COR-L47 (cell line): ENCODE data around the gene NHS.
"Not testable (repeated sequence)": the region's sequence is repeated elsewhere in the genome, so short reads cannot be mapped to it uniquely, and the experiment has no call there.

Source experiments
- DNase-seq: peaks from one replicate; lab custom pipeline; 2025; lab: John Stamatoyannopoulos, UW

NHS gene

DNA sequence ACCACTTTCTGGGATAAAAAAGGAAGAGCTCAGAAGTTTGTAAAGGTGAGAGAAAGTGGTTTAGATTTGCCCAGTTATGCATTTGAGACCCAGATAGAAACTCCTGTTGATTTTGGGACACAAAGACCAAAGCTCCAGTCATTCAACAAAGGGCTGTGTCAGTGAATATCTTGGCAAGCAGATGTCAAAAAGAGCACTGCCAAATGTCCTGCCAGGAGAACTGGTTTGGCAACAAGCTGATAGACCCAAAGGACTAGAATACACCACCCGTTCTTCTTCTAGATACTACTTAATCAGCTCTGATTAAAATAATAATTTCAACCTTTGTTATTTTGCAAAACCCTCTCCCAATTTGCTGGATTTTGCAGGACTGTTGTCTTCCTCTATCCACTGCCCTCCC lies 121.4 kb downstream of the NHS start:
- DNase-seq = no peak

DNA sequence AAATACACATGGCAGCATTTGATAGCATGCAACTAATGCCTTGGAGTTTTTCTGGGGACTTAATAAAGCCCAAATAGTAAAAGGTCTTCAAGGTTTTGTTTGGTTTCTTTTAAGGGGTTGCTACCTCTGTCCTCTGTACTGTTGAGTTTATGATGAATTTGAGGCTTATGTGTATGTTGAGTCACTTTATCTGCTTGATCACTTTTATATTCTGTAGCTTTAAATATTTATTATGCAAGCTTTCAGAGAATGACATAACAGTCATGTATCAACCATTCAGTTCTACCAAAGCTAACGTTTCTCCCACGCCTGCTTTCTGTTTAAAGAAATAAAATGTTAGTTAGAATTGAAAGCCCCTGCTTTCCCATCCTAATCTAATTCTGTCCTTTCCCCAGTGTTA lies 122.2 kb downstream of the NHS start:
- no peak for DNase-seq

DNA sequence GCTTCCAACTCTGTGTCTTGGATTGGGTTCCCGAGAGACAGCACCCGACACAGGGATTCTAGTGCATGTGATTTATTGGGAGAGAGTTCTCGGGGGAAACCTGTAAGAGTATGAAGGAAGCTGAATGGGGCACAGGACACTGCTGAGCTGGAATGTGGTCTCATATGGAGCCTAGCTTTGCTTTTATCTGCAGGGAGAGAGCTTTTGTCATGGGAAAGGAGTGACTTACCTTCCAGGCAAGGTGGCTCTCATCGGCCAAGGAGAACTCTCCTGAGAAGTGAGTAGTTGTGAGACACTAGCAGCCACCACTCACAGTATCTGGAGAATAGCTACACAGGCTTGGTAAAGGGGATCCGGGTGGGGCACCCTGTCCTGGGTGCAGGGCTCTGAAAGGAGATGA lies 124.5 kb downstream of the NHS start:
- no peak for DNase-seq

DNA sequence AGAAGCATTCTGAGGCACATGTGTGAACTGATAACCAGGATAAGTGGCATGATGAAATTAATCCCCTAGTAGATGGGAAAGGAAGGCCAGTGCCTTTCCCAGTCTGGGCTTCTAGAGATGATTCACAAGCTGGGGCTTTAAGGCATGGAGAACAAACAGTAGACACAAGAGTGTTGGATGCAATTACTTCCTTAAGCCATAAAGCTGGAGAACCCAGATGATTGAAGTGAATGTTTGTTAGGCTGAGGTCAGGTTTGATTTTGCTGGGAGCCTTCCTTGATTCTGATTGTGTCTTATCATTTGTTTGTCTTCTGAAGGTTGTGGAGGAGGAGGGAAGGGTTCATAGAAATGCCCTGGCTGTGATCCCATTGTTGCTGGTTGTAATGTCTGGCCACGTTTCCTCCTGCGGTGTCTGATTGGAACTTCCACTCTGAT lies 125.2 kb downstream of the NHS start:
- DNase-seq = no peak

DNA sequence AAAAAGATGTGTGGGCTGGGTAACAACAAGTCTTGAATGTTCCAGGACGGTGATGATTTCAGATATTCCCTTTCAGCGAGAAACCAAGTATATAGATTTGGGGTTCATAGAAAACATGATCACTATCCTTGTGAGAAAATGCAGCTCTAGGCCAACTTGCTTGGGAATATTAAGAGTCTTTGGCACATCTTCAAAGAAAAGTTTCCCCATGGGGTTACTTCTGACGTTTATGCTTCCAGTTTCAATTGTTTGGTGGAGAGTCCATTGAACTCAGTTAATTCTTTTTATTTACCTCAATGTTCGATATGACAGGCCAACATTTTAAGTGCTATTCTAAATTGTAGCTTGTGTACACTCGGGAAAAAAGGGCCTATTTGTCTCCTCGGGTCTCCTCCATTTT lies 126.7 kb downstream of the NHS start:
- DNase-seq = no peak

DNA sequence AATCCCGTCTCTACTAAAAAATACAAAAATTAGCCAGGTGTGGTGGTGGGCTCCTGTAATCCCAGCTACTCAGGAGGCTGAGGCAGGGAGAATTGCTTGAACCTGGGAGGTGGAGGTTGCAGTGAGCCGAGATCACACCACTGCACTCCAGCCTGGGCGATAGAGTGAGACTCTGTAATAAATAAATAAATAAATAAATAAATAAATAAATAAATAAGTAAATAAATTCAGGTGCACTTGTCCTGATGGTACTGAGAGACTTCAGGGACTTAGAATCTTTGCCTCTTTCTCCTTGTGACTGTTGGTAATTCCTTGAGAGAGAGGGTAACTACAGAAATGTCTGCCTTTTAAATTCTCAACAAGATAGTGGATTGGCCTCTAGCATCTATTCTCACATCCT lies 131.4 kb downstream of the NHS start:
- not testable (repeated sequence) for DNase-seq

DNA sequence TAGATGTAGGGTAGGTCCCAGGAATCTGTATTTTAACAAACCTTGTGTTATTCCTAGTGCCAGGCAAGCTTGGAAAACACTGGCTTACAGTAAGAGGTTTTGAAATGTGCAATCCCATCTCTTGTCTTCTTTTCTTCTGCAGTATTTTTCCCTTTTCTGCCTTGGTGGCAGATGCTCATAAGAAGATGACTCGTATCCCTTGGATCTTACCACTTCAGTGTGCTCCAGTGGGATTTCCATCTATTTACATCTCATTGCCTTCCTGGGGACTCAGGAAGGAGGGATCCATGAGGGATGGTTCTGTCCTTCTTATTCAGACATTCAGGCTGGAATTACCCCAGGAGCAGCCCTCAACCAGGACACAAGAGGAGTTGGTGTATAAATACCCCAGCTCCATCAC lies 136.6 kb downstream of the NHS start:
- no peak for DNase-seq

DNA sequence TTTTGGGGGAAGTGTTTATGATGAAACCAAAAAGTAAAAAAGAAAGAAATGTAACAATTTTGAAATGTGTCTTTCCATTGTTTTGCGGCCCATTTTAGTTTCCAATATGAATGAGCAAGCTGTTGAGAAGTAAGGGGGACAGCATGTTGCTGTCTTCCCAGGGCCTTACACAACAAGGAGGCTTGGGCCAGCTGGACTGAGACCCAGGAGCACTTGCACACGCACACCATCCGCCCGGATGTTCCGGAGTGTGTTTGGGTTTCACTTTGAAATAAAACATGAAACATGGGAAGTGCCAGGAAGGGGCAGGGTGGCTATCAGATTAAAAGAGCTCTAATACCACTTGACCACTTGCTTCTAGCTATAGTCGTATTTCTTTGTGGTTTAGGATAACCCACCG lies 144.4 kb downstream of the NHS start:
- DNase-seq = no peak

DNA sequence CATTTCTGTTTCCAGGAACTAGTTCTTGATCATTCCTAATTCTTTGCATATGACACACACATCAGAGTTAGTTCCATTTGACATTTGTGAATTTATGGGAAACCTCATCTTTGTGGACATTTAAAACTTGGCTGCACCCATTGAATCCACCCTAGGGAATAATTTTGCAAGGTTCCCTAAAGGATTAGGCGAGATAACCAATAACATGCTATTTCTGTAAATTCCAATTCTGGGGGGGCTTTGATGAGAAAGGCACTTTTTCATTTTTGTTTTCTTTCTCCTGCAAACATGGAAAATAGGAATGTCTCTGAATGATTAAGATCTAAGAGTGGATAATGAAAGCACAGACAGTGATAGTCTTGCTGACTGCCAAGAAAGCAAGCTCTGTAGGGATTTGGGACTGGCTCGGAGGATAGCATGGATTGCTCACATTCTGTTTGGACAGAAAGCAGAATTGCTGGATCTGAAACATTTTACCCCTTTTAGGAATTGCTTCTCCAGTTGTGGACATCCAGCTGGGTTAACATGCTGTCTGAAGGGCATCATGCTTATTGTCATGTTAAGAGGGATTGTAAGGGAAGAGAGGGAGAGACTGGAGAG lies 145.1 kb downstream of the NHS start:
- no peak for DNase-seq

DNA sequence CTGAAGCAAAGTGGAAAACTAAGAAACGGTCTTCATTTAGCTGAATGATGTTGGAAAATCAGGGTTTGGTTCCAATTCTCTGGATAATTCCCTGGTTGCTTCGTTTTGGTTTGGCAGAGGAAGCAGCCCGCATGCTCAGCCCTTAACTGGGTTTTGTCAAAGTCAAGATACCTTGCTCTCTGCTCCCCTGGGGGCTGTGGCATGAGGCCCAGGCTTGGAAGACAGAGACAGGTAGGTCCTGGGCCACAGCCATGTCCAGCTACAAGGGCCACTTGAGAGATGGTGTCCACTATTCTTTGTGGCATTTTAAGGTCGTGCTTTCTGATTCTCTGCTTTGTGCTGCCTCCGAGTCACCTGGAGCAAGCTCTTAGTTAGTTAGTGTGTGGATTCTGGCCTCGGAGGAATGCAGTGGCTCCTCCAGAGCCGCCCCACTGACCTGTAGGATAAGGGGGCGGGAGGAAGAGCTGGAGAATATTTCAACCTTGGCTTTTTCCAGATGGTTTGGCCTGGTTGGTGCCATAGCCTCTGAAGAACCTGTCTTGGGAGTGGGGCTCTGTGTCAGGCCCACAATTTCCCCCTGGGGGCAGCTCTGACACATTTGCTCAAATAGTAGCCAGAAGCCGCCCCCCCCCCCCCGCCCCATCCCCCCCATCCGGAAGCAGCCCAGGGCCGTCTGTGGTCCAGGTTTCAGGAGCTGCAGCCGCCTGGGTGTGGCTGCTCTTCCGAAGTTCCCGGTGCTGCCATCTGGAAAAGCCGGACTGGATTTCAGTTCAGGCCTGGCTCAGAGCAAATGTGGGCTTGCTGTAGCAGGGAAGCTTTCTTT lies 147.1 kb downstream of the NHS start:
- peak; percentile 26 for DNase-seq

DNA sequence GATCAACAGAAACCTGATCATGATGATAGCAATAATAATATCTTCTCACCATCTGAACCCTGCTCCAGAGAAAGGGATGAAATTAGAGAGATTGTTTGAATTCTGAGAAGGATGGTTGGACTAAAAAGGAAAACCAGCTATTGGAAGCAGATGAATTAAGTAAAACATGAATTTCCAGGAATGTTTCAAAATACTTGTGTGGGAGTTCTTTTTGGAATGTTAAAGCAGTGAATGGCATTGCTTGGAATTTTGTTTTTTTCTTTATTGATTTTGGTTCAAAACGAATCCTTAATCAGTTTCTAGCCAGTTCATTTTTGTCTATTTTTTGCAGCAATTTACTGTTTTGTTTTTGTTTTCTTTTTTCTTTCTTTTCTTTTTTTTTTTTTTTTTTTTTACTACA lies 150.3 kb downstream of the NHS start:
- DNase-seq = no peak

DNA sequence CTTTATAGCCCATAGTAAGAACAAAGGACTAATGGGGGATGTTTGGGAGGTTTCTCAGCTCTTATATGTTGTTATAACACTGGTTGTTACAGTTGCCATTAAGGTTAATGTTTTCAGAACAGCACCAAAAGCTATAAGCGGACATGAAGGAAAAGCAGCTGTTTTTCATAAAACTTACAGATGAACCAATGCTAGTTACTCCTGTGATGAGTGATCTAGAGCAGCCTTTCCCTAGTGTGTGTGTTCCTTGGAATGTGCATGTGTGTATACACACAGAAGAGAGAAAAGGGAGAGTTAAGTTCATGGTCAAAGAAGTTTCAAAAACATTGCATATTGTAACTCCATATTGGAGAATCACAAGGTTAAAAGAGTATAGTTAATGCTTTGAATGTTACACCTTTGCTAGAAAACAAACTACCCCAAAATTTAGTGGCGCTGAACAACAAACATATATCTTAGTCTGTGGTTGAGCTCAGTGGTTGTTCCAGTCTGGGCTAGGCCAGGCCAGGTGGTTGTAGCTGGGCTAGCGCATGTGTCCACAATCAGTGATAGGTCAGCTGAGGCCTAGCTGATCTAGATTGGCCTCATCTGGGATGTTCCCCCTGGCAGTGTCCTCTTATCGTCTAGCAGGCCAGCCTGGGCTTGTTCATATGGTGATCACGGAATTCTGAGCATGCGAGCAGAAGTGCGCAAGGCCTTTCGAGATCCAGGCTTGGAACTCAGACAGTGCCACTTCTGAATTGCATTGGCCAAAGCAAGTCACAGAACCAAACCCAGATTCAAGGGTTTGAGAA lies 151.0 kb downstream of the NHS start:
- no peak for DNase-seq

DNA sequence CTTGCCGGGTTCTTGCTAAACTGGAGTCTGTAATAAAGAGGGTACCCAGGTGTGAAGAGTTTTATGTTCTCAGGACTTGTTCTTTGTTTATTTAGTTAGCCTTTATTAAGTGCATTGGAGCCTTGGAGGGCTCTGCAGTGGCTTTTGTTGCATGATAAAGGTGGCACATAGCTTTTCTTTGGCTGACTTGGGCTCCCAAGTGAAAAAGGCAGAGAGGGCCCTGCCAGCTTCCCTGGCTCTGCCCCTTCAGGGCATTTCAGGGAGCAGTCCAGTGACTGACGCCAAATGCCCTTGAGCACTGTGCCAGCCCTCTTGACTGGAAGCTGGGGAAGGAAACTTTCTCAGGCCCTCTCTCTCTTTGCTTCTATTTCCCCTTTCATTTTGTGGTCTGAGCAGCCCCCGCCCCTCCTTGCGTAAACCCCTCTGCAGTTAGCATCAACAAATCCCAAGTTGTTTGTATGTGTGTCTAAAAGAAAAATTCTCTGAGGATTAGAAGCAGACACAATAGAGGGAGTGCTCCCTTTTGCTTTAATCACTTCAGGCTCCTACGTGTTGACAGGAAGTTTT lies 152.2 kb downstream of the NHS start:
- DNase-seq = no peak

DNA sequence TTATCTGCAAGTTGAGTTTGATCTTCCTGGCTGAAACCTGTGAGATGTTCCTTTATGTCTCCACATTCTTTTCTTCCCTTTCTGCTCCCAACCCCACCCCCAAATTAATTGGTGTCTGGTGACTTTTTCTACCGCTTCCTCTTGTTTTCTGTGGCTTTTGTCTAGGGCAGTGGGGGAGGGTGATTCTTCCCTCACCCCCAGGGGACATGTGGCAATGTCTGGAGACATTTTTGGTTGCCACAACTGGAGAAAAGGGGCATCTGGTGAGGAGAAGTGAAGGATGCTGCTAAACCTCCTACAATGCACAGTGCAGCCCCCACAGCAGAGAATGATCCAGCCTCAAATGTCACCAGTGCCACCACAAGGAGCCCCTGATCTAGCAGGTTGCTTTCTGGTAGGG lies 152.9 kb downstream of the NHS start:
- no peak for DNase-seq

DNA sequence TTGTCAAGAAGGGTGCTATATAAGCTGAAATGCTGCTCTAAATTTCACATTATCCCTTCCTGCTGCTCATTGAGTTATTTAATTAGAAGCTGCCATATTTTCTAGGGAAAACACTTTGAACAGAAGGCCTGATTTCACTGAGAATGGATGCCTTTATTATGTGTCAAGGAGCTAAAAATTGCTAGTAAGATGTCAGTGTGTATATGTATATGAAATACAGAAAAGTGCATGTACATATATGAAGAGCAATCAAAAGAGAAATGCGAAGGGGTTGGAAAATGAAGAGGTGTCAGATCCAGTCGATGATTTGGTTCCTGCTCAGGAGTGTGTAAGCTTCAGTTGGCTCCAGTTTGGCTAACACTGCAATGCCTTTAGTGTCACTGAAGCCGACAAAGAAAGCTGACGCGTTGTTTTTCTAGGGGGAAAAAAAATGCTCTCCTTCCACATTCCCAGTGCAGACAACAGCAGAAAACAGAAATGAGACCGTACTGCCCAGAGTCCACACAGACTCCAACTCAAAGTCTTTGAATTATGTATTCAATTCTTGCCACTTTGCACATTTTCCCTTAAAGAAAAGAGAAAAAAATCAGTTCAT lies 154.2 kb downstream of the NHS start:
- no peak for DNase-seq

DNA sequence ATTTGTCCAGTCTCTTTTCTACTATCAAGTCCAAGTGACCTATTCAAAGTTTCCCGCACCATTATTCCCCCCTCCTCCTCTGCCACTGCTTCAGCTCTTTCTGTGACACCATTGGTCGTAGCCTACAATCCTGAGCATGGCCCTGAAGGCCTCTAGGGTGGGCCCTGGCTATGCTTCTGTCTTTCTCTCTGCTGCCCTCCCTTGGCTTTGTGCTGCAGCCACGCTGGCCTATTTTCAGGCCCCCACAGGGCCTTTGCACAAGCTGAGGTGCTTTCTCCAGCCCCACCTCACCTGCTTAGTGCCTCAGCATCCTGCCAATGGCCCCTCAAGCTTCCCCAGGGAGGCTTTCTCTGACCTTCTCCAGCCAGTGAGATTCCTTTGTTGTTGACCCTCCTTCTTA lies 156.5 kb downstream of the NHS start:
- DNase-seq = no peak

DNA sequence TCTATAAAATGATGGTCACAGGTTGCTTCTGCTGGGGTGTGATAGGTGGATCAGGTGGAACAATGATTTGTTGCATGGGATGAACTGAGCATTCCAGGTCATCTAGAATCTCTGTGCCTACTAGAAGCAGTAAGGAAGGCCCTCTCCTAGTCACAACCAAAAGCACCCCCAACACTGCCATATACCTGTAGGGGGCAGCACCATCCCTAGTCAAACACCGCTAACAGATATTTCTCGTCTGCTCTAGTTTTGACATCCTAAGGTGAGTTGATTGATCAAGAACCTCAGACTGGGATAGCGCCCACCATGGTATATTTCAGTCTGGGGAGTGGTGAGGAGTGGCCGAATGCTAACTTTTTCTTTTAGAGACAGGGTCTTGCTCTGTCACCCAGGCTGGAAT lies 160.2 kb downstream of the NHS start:
- peak; percentile 9 for DNase-seq

DNA sequence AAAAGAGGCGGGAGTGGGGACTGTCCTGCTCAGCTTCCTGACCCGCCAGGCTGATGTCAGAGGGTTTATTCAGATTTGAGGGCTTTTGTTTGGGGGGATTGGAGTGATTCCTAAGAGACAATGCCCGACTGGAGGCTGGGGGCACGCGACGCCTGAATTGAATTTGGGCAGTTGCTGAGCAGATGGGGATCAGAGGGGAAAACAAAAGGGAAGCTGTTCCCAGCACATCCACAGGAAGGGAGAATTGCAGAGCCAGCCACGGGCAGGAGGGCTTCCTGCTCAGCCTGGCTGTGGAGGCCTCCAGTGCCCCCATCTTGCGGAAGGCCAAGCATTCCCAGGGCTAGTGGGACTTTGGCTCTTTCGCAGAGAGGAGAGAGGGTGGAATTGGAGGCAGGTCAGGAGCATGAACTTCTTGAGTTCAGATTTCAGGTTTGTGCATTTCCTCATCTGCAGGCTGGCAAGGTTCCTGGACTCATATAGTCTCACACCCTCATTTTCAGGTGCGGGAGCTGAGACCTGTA lies 162.8 kb downstream of the NHS start:
- no peak for DNase-seq

DNA sequence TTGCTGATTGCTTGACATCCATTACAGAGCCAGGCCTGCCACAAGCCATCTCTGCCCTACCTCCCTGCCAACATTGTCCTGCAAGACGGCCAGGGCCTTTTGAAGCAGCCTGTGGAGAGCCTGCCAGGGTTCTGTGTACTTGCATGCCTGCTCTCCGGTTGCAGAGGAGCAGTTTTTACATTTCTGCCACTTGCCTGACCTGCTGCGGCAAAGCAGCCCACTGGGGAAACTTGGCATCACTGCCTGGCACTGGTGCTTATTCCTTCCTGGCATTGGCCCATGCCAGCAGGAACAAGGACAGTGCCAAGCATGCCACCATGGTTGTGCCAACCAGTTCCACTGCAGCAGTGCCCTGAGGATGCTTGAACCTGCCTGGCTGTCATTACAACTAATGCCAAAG lies 167.1 kb downstream of the NHS start:
- DNase-seq = no peak

DNA sequence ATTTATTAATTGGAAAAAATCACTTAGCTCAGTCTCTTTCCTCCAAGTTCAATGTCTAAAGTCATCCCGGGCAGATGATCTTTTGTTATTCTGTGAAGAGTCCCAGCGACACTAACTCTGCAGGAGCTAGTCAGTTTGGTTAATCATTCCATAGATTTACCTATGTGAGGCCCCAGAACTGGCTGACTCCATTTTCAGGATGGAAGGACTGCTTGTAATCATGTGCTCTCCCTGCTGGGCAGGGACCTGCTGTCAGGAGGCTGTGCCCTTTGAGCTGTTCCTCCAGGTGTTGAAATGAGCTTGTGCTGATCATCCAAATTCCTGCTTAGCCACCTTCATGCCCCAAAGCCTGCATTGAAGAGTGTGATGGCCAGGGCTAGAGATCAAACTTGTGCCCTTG lies 169.8 kb downstream of the NHS start:
- no peak for DNase-seq

DNA sequence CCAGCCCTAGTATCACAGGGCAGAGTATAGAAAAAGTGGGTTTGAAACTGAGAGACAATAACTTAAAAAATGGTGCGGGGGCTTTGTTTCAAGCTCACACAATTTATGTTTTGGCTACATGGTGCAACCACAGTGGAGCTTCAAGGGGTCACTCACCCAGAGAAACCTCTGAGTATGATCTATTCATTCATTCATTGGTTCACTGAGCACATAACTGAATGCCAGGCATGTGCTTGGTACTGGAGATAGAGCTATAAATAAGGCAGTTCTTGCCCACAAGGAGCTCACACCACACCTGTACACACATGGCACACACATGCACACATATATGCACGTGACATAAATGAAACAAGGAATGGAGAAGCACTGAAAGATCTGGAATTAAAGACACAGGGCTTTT lies 171.4 kb downstream of the NHS start:
- no peak for DNase-seq

DNA sequence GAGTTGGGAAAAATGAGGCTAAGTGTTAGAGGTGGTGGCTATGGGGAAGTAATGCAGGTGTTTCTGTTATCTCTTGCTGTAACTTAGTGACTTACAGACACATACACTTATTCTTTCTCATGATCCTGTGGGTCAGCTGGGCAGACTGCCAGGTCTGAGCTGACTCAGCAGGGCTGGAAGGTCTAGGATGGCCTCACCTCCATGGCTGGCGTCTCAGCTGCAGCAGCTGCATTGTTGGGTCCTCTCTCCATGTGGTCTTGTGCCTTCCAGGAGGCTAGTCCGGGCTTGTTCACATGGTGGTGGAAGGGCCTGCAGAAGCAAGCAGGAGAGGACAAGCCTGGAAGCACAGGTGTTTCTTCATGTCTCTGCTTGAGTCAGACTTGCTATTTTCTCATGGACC lies 172.7 kb downstream of the NHS start:
- peak; percentile 43 for DNase-seq
